GM18511 (cell line): ENCODE data around the gene PDGFA.

Source experiments
- ATAC-seq: cut with Tn5 transposase; IDR thresholded peaks from one replicate; pipeline ENCODE4 v1.9.1; 2021; ENCODE audit warnings: mild to moderate bottlenecking, moderate library complexity; ENCODE audit not compliant: unreplicated experiment

Gene PDGFA

GRCh38 chr7:519484-520390, at the start of gene PDGFA:
Gene PDGFA (minus strand): TSS chr7:519846. CDS start chr7:519001, 845 bp downstream.
- ATAC-seq, result peak; percentile 31

GRCh38 chr7:568031-568951, 48.6 kb upstream of the PDGFA start:
- no peak for ATAC-seq

- no peak for ATAC-seq
Observed at GRCh38 chr7:567305-567883, 47.7 kb upstream of the PDGFA start.

- no peak for ATAC-seq
Observed at GRCh38 chr7:566100-566499, 46.5 kb upstream of the PDGFA start.

- no peak for ATAC-seq
Observed at GRCh38 chr7:564176-564865, 44.7 kb upstream of the PDGFA start.

GRCh38 chr7:563629-564170, 44.1 kb upstream of the PDGFA start:
- no peak for ATAC-seq

GRCh38 chr7:562789-563628, 43.4 kb upstream of the PDGFA start:
- no peak for ATAC-seq

GRCh38 chr7:562374-562675, 42.7 kb upstream of the PDGFA start:
- no peak for ATAC-seq

GRCh38 chr7:561631-562373, 42.2 kb upstream of the PDGFA start:
- ATAC-seq, result no peak

- ATAC-seq, result no peak
Observed at GRCh38 chr7:560966-561630, 41.5 kb upstream of the PDGFA start.

GRCh38 chr7:559396-559705, 39.7 kb upstream of the PDGFA start:
- ATAC-seq, result no peak

- no peak for ATAC-seq
Observed at GRCh38 chr7:557558-557881, 37.9 kb upstream of the PDGFA start.

- ATAC-seq, result no peak
Observed at GRCh38 chr7:556837-557557, 37.4 kb upstream of the PDGFA start.

- ATAC-seq, result no peak
Observed at GRCh38 chr7:556291-556826, 36.7 kb upstream of the PDGFA start.

- ATAC-seq, result no peak
Observed at GRCh38 chr7:555551-556160, 36.0 kb upstream of the PDGFA start.

- no peak for ATAC-seq
Observed at GRCh38 chr7:553636-554111, 34.0 kb upstream of the PDGFA start.

- ATAC-seq, result no peak
Observed at GRCh38 chr7:552868-553635, 33.4 kb upstream of the PDGFA start.
